GM19328 (cell line): ENCODE results near the gene SLC24A3.

Experiments
- ATAC-seq: cut with Tn5 transposase; IDR thresholded peaks from one replicate; pipeline ENCODE4 v1.9.1; 2021; ENCODE audit warnings: mild to moderate bottlenecking, moderate library complexity; ENCODE audit not compliant: unreplicated experiment

The SLC24A3 gene

DNA sequence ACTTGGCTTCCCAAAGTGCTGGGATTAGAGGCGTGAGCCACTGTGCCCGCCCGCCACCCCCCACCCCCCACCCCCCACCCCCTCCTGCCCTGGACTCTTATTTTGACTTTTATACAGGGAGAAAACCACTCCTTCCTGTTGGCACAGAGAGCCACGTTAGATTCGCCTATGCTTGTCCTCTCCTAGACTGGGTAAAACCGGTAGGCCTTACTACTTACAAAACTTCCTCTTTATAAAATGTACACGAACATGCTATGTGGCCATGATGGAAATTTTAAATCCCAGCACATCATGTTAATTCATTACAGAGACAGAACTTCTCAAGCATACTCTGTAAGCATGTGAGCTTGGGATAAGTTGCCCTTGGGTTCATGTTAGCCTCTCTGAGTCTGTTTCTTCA, 124.2 kb downstream of the SLC24A3 start:
- no peak for ATAC-seq

DNA sequence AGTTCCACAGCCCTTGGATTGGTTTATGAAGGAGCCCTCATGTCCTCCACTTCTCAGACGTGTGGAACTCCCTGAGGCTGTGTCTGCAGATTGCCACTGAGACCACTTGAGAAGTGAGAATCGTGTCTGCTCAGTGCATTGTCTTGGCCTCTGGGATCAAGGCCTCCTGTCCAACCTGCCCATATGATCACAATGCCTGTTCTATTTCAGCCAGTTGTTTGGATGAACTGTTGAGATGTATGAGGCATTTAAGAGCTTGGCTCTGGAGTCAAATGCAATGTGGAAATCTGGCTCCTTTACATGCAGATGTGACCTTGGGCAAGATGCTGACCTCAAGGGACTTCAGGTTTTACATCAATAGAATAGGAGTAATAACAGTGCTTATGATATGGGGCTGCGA, 125.9 kb downstream of the SLC24A3 start:
- no peak for ATAC-seq

DNA sequence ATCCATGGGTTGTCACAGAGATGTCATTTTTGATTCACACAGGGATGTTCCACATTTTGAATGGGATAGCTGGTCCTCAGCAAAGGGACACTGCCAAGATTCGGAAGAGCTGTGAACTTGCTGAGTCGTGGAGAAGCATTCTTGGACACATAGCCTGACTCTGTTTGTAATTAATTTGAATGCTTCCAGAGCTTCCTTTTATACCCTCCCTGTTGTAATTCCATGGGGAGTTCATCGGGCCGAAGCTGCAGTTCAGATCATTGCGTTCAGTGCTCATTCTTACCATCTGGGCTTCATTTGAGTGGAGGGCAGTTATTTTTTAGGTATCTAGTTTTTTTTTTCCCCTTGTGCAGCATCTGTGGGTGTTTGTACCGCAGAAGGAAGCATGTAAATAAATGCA, 126.5 kb downstream of the SLC24A3 start:
- ATAC-seq: no peak

DNA sequence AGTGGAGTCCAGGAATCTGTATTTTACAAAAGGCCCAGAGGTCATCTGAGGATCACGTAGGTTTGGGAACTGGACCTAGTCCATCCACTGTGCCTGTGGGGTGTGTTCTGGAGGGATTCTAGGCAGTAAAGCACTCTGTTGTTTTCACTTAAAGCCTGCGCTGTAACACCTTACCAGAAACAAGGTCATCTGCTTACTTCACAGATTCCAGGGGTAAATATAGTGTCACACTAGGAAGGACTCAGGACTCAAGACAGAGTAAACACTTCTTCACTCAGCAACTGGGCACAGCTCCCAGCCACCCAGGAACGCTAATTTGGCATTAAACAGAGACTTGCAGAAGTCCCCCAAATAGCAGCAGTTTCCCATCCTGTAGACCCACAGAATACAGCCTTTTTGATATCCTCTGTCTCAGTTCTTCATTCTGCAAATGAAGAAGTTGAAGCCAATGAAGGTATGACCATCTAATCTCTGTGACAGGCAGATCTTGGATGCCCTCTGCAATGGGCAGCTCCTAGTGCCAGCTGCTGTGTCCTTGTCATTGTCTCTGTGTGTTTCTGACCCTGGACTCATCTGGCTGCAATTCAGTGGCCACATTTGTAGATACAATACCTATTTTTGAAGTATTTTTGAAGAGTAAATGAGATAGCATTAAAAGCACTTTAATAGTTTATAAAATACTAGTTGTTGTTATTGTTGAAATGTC, 129.1 kb downstream of the SLC24A3 start:
- no peak for ATAC-seq

DNA sequence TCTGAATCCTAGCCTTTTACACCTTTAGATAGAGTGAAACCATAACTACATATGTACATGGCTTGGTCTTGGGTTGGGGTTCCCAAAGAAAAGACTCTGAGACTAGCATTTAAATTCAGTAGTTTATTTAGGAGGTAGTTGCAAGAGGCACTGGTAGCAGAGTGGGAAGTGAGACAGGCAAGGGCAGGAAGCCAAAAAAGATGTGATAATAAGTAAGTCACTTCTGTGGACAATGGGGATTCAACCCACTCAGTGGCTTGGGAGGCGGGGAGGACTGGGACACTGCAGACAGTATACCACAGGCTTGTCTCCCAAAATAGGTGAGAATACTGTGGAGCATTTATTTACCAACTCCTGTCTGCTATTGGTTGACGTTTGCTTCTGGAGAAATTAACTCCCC, 131.9 kb downstream of the SLC24A3 start:
- no peak for ATAC-seq

DNA sequence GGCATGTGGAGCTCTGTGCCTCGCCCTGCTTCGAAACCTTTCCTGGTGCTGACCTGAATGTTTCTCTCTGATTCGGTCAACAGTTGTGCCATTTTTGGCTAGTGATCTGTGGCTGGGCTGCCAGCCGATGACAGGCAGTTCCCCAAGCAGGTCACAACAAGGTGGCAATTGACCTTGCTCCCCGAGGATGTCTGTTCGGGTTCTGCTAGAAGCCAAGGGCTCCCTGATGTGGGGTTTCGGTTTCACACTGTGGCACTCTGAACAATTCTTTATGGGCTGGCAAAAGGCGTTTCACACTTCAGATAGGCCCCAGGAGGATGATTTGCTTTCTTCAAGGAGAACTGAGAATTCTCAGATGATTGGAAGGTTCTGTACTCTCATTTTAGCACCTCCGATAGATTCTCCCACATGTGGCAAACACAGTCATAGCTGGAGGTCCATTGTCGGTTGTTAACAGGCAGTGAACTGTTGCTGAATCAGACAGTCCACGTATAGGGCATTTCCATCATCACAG, 135.6 kb downstream of the SLC24A3 start:
- ATAC-seq: no peak

DNA sequence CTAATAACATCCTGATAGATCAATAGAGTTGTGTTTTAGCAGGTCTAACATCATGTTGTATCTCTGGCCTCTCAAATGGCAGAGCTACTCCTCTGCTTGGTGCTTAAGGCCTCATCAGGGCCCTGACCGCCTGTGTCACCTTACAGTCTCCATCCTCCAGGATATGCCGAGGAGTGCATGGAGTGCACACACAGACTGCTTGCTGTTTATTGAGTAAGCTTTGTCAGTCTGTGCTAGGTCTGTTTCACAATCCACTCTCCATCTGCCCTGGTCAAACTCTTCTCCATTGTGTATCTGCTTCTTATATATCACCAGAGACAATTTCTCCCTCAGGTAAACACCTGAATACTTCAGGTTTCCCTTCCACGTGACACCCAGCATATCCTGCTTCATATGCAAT, 136.1 kb downstream of the SLC24A3 start:
- no peak for ATAC-seq

DNA sequence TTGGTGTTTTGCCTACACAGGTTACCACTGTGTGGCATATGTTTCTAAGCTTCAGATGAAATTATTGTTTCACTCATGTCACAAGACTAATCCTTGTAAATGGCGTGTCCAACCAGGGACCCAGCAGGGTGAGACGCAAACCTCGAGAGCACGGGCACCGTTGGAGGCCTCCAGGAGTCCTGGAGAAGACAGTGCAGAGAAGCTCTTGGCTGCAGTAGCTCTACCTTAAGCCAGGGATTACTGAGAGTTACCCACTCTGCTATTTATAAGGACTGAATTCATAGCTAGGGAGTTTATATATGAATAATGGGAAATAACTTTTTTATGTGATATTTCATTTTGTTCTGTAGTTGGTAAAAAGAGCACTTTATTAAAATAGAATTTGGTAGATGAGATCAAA, 137.4 kb downstream of the SLC24A3 start:
- no peak for ATAC-seq

DNA sequence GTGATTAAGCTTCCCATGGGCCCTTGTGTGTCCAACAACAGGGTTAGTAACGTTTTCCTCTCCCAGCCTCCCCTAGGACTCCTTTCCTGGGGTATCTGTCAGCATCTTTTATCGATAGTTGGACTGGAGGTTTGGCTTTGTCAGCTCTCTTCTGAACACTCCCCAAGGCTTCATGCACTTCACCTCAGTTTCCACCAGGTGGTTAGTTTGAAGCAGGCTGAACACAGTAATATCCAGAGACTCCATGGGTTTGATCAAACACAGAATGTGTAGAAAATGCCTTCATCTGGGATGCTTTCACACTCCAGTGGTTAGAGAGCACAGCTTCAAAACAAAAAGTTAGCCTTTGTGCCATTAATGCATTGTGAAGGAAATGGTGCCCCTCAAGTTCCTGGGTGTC, 139.1 kb downstream of the SLC24A3 start:
- no peak for ATAC-seq

DNA sequence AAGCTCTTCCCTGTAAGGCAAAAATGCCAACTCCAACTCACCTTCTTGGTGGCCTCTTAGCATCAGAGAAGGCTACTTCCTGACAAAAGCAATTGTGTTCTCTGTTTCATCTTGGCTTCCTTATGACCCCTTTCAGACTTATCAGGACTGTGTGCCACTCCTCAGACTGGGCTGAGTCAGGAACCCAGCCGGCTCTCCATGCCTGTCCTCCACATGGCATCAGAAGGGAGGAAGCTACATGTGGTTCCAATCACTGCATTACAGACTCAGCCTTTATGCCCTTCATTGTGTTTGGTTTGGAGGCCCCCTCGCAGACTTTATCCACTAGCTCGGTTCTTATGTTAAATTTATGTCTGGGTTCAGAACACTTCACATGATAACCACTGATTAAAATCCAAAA, 142.5 kb downstream of the SLC24A3 start:
- no peak for ATAC-seq

DNA sequence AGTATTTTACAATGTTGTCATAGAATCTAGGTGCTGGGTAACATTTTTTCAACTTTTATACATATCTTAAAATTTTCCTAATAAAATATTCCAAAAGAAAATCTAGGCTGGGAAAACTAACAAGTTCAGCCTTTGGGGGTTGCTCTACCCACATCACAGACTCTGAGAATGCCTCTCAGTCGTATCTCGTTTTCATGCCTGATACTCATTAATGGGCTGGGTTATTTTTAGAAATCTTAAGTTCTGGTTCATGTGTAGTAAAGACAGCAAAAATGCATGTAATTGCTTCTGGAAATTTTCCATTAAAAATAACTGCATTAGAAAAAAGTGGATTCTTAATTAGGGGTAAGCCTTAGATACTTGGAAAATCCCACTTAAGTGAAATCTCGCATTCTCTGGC, 149.3 kb downstream of the SLC24A3 start:
- no peak for ATAC-seq

DNA sequence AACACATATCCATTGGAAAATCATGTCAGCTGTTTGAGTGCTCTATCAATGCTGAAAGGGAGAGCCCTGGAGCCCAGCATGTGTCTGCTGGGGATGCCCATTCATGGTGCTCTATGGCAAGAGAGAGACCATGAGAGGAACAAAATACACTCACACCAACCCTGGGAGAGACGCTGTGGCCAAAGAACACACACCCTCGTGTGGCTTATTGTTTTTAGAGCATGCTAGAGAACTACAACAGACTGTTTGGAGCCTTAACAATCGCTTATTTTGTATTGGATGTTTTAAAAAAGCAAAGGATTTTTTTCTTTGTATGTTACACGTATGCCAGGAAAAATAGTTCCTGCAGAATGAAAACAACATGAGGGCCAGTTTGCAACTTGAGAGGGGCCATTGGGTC, 151.0 kb downstream of the SLC24A3 start:
- no peak for ATAC-seq

DNA sequence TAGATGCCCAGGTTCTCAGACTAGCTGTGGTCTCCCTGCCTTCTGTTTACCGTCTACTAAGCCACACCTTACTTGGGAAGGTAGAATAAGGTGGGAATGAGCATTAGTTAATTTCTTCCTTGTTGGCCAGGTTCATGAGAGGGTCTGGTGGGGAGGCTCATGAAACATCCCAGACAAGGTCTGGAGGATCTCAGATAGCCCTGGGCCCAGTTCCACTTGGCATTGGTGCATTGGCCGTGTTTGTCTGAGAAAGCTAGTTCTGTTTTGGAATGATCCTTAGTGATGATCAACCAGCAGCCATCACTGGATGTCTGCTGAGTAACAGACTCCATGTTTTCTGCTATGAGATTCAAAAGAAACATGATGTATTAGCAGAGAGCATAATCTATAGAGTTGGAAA, 155.1 kb downstream of the SLC24A3 start:
- ATAC-seq: no peak

DNA sequence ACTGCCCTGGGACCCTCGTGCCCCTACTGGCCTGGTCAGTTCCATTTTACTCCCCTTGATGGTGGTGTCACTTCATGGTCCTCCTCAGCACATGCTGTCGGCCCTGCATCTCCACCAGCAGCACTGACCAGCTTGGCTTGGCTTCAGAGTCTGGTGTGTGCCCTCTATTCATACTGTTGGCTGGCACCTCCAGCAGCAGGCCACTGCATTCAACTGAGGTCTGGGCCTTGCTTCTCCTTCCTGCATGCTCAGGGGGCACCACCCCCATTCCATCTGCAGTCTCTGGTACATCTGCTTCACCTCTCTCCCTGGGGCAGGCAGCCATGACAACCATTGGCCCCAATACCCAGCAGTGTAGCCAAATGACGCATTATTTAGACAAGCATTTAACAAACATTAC, 155.9 kb downstream of the SLC24A3 start:
- ATAC-seq: no peak

DNA sequence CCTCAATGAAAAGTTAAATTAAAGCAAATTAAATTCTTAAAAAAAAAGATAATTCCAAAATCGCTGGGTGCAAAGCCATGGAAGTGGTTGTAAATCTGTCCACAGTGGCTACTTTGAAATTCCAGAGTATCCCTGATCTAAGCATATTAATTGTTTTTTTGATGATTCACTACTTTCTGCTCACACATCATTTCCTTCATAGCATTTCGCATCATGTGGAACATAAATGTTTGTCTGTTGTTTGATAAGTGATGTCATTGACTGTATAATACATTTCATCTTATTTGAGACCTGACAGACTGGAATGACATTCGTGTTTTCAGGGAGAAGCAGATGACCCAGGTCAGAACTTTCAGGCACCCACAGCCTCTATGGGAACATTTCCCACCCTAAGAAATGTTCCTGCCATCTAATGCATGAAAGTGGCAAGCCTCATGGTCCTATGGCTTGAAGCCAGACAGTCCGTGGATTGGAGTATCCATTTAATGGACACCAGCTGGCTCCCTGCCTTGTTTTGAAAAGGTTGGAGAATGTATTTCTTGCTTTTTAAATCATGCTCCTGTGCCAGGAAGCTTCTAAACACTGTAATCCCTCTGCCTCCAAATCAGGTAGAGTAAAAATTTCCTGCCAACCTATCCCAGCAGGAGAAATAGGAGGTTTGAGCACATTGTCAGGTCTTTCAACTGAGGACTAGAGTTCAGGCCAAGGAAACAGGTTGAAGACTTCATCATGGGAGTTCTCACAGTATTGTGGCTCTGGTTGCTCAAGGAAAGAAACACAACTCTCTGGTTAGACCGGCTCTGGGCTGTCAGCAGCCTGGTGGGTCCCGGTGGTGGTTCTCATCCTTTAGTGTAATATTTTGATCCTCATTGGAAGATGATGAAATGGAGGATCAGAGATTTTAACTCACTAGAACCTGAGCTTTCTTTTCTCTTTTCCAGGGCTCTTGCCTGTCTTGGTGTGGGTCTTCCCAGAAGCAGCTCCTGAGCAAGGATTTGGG, 157.9 kb downstream of the SLC24A3 start:
- ATAC-seq: no peak

DNA sequence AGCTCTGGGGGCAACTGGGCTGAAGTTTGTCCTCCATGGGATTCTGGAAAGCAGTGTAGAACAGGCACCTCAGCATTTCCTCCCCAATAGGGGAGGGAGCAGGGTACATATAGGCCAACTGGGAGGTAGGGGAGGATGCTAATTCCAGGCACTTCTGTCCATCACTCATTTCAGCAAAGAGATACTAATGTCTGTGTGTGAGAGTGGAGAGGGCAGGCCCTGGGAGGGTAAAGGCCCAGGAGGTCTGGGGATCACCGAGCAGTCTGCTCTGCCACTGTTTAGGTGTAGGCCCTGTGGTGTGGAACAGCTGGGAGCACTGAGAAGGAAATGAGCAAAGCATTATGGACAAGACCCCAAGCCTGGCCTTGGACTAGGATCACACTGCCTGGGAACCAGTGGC, 158.7 kb downstream of the SLC24A3 start:
- no peak for ATAC-seq

DNA sequence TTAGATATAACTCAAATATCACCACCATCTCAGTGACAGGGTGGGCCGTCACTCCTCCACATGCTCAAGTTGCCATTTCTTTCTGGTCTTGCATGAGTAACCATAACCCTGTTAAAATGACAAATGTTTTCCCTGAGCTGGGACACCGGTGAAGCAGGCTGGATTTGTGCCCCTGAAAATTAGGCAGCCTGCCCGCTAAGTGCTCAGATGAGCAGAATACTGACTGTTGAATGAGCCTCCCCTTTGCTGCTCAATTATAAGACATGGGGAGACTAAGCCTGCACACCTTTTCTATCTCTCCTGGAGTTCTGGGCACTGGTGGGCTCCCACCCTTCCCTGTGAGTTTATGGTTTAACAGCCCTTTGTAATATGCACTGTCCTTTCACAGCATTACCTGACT, 161.8 kb downstream of the SLC24A3 start:
- no peak for ATAC-seq

DNA sequence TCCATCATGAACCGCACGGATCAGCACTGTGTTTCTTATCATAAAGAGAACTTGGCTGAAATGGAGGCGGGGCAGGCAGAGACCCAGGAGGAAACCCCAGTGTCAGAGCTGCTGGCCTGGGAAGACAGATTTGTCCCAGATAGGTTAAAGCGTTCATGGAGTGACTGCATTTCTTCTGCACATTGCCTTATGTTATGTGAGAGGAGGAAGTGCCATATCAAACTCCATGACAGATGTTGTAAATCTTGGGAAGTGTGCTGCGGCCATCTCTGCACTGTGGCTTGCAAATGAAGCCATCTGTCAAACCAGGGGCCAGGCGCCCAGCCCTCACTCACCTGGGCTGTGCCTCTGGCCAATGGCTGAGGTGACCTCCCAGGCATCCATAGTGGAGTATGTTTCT, 163.0 kb downstream of the SLC24A3 start:
- no peak for ATAC-seq

DNA sequence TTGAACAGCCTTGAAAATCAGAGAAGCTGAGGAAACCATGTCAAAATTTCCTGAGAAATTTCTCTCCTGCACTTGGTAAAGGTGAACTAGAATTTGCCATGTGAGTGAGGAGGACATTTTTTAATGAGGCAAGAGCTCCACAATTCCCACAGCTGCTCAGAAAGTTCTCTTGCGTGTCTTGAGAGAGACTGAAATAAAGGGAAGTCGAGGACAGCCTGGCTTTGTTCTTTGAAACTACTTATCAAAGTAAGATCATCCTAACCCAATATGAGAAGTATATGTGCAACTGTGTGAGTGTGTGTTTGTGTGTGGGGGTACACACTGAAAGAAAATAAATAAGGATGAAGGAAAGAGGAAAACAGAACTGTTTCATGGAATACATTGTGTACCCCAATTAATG, 163.4 kb downstream of the SLC24A3 start:
- ATAC-seq: no peak

DNA sequence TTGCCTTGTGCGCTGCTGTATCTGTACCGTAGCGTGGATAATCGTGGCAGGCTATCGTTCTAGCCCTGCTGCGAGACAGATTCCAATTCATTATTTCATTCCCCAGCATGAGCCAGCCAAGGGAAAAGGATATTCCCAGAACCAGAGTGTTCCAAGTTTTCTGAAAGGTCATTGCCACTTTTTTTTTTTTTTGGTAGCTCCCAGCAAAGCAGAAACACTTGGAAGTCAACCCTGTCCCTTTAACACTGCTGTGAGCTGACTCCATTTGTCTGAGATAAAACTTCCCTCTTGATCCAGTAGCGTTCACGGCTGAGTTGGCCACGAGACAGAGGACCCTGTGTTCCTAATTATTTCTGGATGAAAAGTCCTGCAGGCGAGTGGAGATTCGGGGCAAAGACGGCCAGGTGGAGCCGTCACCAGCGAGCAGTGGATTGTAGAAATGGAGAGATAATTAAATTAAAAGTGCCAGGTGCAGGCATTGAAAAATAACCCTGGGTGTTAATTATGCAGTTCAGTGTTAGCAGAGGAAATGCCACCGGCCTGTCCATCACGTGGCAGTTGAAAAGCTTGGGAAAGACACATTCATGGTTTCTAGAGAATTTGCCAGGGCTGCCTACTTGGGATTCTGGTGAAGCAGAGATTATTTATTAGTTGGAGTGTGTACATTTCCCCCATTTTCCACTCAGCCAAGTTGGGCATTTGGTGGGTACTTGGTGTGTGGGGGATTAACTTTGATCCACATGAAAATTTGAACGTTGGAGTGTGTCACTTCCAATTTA, 164.2 kb downstream of the SLC24A3 start:
- no peak for ATAC-seq

DNA sequence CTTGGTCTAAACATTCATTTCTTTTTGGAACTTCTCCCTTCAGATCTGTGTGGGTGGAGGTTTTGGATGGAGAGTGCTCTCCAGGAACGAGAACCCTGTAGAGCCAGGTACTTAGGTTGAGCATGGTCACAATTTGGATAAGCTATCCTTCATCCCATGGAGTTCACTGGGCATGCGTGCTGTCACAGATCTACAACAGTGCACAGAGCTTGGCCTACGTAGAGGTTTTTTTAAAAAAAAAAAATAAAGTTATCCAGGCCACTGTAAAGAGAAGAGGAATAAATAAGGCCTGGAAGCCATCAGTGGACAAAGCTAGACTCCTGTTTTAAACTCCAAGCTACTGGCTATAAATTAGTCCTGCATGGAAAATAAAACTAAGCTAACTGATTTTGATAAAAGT, 165.6 kb downstream of the SLC24A3 start:
- ATAC-seq: no peak
